Cardiac fibroblast (primary cell): Measurements from ENCODE around the gene ACOT7.

ENCODE experiments used
- DNase-seq, 2 donors: peaks; one replicate each; pipeline versions ENCODE4 v3.0.0 to v3.0.0-alpha.2; 2010; ENCODE audit warnings: low read depth in 2 of 2
- H3K4me3 ChIP-seq, 2 donors: replicated peaks in 1 of 2; 1 replicate in 1 of 2; 2 replicates in 1 of 2; pipeline ENCODE4 v1.5.1; 2011; ENCODE audit warnings: low read depth in 2 of 2, low read length in 2 of 2, mild to moderate bottlenecking in 2 of 2, moderate library complexity in 1 of 2
- CTCF ChIP-seq: IDR thresholded peaks from one replicate; pipeline ENCODE4 v1.5.1; 2011; ENCODE audit warnings: low read depth, mild to moderate bottlenecking, low read length, inconsistent platforms

The ACOT7 gene

GRCh38 chr1:6391951-6392808, 1.4 kb downstream of the ACOT7 start:
- TF ChIP-seq CTCF = no peak
- DNase-seq = no peak
- peak overlapping the region; percentile 39 to 71 for H3K4me3 ChIP-seq

- no peak for TF ChIP-seq CTCF
These were observed 3.6 kb downstream of the ACOT7 start for GRCh38 chr1:6389971-6390370.

GRCh38 chr1:6386371-6386949, 7.1 kb downstream of the ACOT7 start:
- DNase-seq = peak; percentile 54 to 64
- TF ChIP-seq CTCF = no peak
- no peak overlapping the region for H3K4me3 ChIP-seq

More at GRCh38 chr1:6389971-6390370, 3.6 kb downstream of the ACOT7 start:
- no peak for DNase-seq
- H3K4me3 ChIP-seq = no peak overlapping the region

- peak; percentile 89 to 92 for DNase-seq
- TF ChIP-seq CTCF = no peak
- H3K4me3 ChIP-seq = peak overlapping the region; percentile 3 to 47
These were observed 7.9 kb downstream of the ACOT7 start for GRCh38 chr1:6385488-6386191.

- no peak for TF ChIP-seq CTCF
- peak overlapping the region; percentile 3 to 47 for H3K4me3 ChIP-seq
- peak in 1 of 2 donors; percentile 58 for DNase-seq
These were observed 8.6 kb downstream of the ACOT7 start for GRCh38 chr1:6384962-6385361.

- DNase-seq = no peak
- no peak overlapping the region for H3K4me3 ChIP-seq
- no peak for TF ChIP-seq CTCF
These were observed 9.4 kb downstream of the ACOT7 start for GRCh38 chr1:6384135-6384534.
